ENCODE results near the gene RBPJ. TPM values are rescaled to one million over a fixed set of nuclear protein-coding genes. Genes with fewer than 3 reads are reported as not detected.

RBPJ gene
- total RNA-seq, 4 donors from 2014 or later = 94.1 to 129 (median 113) TPM

DNA sequence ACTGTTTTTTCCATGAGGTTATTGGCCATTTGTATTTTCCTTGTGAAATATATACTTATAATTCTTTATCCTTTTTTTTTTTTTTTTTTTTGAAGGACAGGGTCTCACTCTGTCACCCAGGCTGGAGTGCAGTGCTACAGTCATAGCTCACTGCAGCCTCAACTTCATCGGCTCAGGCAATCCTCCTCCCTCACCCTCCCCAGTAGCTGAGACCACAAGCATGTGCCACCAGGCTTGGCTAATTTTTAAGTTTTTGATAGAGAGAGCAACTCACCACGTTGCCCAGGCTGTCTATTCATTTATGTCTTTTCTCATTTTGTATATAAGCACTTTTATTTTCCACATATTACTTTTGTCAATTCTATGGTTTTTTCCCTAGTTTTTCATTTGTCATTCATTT is 16.8 kb downstream of the RBPJ start:
- ATAC-seq (ENCODE audit: low FRiP score) (no peak), DNase-seq (ENCODE audit: low spot score) (no peak)
- TF ChIP-seq, protein P1, sequence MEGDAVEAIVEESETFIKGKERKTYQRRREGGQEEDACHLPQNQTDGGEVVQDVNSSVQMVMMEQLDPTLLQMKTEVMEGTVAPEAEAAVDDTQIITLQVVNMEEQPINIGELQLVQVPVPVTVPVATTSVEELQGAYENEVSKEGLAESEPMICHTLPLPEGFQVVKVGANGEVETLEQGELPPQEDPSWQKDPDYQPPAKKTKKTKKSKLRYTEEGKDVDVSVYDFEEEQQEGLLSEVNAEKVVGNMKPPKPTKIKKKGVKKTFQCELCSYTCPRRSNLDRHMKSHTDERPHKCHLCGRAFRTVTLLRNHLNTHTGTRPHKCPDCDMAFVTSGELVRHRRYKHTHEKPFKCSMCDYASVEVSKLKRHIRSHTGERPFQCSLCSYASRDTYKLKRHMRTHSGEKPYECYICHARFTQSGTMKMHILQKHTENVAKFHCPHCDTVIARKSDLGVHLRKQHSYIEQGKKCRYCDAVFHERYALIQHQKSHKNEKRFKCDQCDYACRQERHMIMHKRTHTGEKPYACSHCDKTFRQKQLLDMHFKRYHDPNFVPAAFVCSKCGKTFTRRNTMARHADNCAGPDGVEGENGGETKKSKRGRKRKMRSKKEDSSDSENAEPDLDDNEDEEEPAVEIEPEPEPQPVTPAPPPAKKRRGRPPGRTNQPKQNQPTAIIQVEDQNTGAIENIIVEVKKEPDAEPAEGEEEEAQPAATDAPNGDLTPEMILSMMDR (IDR thresholded peaks at IDR 0.05) = no peak

DNA sequence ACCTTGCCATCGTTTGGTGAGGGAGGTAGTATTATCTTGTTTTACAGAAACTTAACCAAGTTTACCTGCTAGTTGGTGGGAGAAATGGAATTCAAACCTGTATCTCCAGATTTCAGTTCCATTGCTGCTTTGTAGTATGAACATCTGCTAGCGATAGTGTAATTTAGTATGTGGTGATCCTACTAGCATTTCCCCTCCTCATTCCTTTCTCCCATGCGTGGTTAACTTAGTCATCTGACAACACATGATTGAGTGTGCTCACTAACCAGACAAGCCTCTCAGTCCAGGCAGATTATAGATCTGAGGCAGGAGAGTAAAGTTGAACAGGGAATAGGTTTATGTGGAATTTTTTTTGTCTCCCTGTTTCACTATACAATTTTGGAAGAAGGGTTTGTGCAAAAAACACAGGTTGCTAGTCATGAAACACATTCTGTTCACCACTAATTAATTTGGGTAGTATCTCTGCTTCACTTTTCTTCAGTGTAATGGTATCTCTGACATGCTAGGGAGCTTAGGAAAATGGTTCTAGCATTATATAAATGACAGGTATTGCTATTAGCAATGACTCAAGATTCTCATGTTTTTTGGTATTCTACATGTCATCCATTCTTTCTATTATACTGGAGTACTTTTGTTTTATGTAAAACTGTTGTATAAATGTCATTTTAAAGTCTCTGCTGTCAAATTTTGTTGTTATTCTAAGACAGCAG is 21.7 kb downstream of the RBPJ start:
- DNase-seq (ENCODE audit: low spot score) = no peak
- ATAC-seq (ENCODE audit: low FRiP score) = peak; percentile 88
- TF ChIP-seq, protein P1 (IDR thresholded peaks at IDR 0.05) = no peak

DNA sequence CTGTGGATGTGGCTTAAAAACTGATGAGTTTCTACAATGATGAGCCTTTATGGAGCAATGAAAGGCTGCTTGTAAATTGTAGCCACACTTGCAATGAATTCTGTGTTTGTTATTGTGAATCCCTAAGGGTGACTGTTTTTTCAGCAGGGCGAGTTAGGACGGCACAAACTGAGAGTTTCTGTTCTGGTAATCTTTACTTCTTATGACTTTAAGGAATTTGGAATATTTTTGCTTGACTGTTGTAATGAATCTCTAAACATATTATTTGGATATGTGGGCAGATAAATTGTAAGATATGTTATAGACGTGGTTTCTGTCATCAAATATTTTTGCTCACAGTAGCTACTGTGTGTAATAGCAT is 22.2 kb downstream of the RBPJ start:
- TF ChIP-seq, protein P1 (IDR thresholded peaks at IDR 0.05) = no peak
- DNase-seq (ENCODE audit: low spot score) (no peak), ATAC-seq (ENCODE audit: low FRiP score) (no peak)

DNA sequence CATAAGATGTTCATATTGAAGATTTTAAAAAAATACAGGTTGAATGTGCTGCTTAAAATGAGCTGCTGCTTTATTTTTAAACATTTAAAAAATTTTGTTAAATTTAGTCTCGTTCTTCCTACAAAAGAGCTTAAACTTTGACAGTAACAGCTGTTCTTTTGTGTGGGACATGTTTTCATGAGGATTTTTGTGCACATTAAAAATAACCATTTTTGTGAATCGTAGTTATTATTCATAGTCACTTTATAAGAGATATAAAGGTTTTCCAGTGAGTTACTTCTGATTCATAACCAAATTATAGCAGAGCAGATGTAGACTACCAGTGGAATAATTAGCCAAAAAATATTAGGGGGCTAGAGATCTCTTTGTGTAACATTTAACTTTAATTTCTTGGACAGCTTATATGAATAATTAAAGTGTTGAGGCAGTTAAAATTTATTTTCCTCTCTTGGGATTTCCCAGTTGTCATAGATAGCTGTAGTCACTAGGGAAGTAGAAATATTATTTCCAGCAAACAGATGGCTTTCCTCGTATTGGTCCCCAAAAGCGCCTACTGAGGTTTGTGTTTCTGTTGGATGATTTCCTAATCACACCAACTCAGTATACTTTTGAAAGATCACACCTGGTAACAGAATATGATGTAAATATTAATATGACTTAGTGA is 24.2 kb downstream of the RBPJ start:
- DNase-seq (ENCODE audit: low spot score) = no peak
- TF ChIP-seq, protein P1 (IDR thresholded peaks at IDR 0.05) = no peak
- ATAC-seq (ENCODE audit: low FRiP score) = no peak

DNA sequence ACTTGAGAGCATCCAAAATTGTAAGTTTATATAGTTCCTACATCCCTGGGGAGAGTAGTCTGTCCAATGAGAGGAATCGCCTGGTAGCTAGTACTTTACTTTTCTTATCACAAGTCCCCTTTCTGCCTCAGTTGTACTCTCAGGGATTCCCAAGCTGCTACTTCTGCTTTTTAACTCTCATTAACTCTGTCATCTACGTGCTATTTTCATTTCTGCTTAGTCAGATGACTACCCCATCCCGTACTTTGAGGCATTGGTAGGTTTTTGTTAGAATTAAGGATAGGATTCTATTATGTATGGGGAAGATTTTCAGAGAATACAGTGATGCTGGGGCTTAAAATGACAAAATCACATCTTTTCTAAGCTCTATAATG is 24.7 kb downstream of the RBPJ start:
- ATAC-seq (ENCODE audit: low FRiP score) = no peak
- no peak for DNase-seq (ENCODE audit: low spot score)
- TF ChIP-seq, protein P1 (IDR thresholded peaks at IDR 0.05) = no peak

DNA sequence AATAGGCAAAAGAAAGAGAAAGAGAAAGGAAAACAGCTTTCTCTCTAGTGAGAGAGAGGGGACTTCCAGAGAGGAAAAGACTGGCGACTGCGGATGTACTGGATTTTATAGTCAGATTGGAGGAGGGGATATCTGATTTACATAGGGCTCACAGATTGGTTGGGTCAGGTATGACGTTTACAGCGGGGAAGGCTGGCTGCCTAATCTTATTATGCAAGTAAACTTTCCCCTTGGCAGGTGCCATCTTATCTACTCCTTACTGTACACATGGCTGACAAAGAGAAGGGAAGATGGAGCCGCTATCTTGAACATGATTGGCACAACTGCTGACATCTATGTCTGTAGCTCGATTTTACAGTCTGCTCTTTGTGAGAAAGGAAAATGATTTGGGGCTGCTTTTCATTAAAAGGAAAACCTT is 25.4 kb downstream of the RBPJ start:
- DNase-seq (ENCODE audit: low spot score) (no peak), ATAC-seq (ENCODE audit: low FRiP score) (no peak)
- TF ChIP-seq, protein P1 (IDR thresholded peaks at IDR 0.05) = no peak

DNA sequence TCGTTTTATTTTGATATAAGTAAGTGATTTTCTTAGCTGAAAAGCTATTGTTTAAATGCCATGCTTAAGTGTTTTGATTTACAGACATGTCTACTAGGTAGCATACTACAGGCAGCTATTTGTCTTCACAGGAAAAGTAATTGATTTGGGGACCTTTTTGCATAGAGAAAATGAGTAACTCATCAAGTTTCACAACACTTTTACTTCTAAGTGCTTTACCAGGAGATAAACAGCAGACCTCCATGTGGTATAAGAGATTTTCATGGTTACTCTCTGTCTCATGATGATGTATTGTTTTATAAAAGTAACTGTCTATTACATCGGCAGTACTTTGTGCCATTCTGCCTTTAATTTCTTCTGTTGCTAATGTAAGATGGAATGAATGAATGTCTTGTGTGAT is 28.7 kb downstream of the RBPJ start:
- TF ChIP-seq, protein P1 (IDR thresholded peaks at IDR 0.05) = no peak
- DNase-seq (ENCODE audit: low spot score) = no peak
- ATAC-seq (ENCODE audit: low FRiP score) = no peak
